GM19463 (cell line): Measurements from ENCODE around the gene REG3A.

Source experiments
- ATAC-seq: cut with Tn5 transposase; IDR thresholded peaks from one replicate; pipeline ENCODE4 v1.9.1; 2021; ENCODE audit warnings: mild to moderate bottlenecking, moderate library complexity; ENCODE audit not compliant: unreplicated experiment

The REG3A gene

GRCh38 chr2:79159653-79160052 lies at the start of gene REG3A:
TSS of gene REG3A (minus strand) at chr2:79159753. CDS start at chr2:79159405, 348 bp downstream.
- no peak for ATAC-seq

GRCh38 chr2:79200762-79201161 lies 41.2 kb upstream of the REG3A start:
- no peak for ATAC-seq

GRCh38 chr2:79191816-79192215 lies 32.3 kb upstream of the REG3A start:
- ATAC-seq, result no peak

GRCh38 chr2:79191081-79191480 lies 31.5 kb upstream of the REG3A start:
- no peak for ATAC-seq

- ATAC-seq, result no peak
Measured at GRCh38 chr2:79189465-79189864, 29.9 kb upstream of the REG3A start.

- no peak for ATAC-seq
Measured at GRCh38 chr2:79181617-79182016, 22.1 kb upstream of the REG3A start.

GRCh38 chr2:79180092-79180491 lies 20.5 kb upstream of the REG3A start:
- ATAC-seq, result no peak

GRCh38 chr2:79179036-79179435 lies 19.5 kb upstream of the REG3A start:
- no peak for ATAC-seq

- no peak for ATAC-seq
Measured at GRCh38 chr2:79178076-79178674, 18.6 kb upstream of the REG3A start.

- no peak for ATAC-seq
Measured at GRCh38 chr2:79171348-79171958, 11.9 kb upstream of the REG3A start.

- no peak for ATAC-seq
Measured at GRCh38 chr2:79162801-79163200, 3.2 kb upstream of the REG3A start.

- no peak for ATAC-seq
Measured at GRCh38 chr2:79162132-79162531, 2.6 kb upstream of the REG3A start.

- ATAC-seq, result no peak
Measured at GRCh38 chr2:79159030-79159429, 523 bp downstream of the REG3A start.

- no peak for ATAC-seq
Measured at GRCh38 chr2:79155826-79156476, 3.6 kb downstream of the REG3A start.

GRCh38 chr2:79139423-79139822 lies 20.1 kb downstream of the REG3A start:
- no peak for ATAC-seq

- no peak for ATAC-seq
Measured at GRCh38 chr2:79138385-79138784, 21.2 kb downstream of the REG3A start.

GRCh38 chr2:79131687-79132086 lies 27.9 kb downstream of the REG3A start:
- ATAC-seq, result no peak

- ATAC-seq, result no peak
Measured at GRCh38 chr2:79129804-79130203, 29.7 kb downstream of the REG3A start.

- no peak for ATAC-seq
Measured at GRCh38 chr2:79129260-79129659, 30.3 kb downstream of the REG3A start.

- ATAC-seq, result no peak
Measured at GRCh38 chr2:79128406-79128805, 31.1 kb downstream of the REG3A start.

- no peak for ATAC-seq
Measured at GRCh38 chr2:79125721-79125985, 33.9 kb downstream of the REG3A start.

- ATAC-seq, result no peak
Measured at GRCh38 chr2:79124907-79125720, 34.4 kb downstream of the REG3A start.
